Calu3 (cell line): ENCODE measurements around the gene CDC5L. TPM values are rescaled to one million over a fixed set of nuclear protein-coding genes. Genes with fewer than 3 reads are reported as not detected.

Source experiments
- BruUV-seq: library from RNA; stranded (reverse); fragments of 400-500 nt; replicated peaks from 2 replicates; lab custom pipeline; 2021; lab: Mats Ljungman, UMichigan
- CTCF ChIA-PET: fragments of 300-600 bp; sonication (Branson Sonifier 250); formaldehyde crosslinking; loops from one replicate; lab custom pipeline; 2022; ENCODE audit warnings: antibody characterized with exemption; lab: Charles Lee
- DNase-seq: peaks from one replicate; pipeline ENCODE4 v3.0.0; 2022
- H3K27ac Mint-ChIP-seq: one replicate; pipeline ENCODE4 v1.8.0; 2022; ENCODE audit warnings: mixed read lengths; ENCODE audit not compliant: unreplicated experiment
- H3K27me3 Mint-ChIP-seq: one replicate; pipeline ENCODE4 v1.8.0; 2022; ENCODE audit warnings: mixed read lengths; ENCODE audit not compliant: unreplicated experiment
- H3K36me3 Mint-ChIP-seq: one replicate; pipeline ENCODE4 v1.8.0; 2022; ENCODE audit warnings: mild to moderate bottlenecking, moderate library complexity, mixed read lengths; ENCODE audit not compliant: insufficient read depth, unreplicated experiment
- H3K4me1 Mint-ChIP-seq: one replicate; pipeline ENCODE4 v1.8.0; 2022; ENCODE audit warnings: mild to moderate bottlenecking, low read depth, mixed read lengths; ENCODE audit not compliant: unreplicated experiment
- H3K4me3 Mint-ChIP-seq: one replicate; pipeline ENCODE4 v1.8.0; 2022; ENCODE audit warnings: mild to moderate bottlenecking, low read depth, moderate library complexity, mixed read lengths; ENCODE audit not compliant: unreplicated experiment
- H3K9me3 Mint-ChIP-seq: one replicate; pipeline ENCODE4 v1.8.0; 2022; ENCODE audit warnings: low read depth, mixed read lengths; ENCODE audit not compliant: unreplicated experiment
- CTCF ChIP-seq: fragments of 200-600 bp; IDR thresholded peaks from one replicate; pipeline ENCODE4 v1.8.0; 2022; ENCODE audit warnings: antibody characterized with exemption; ENCODE audit not compliant: unreplicated experiment
- intact Hi-C: fragments of 100-400 bp; cut with micrococcal nuclease; formaldehyde crosslinking; loops from one replicate; pipeline ENCODE4 v1.10.0; 2022; ENCODE audit not compliant: unreplicated experiment
- total RNA-seq: library from RNA; stranded (reverse); gene quantifications from 2 replicates; pipeline ENCODE4 v1.2.3, GENCODE V29; 2022

CDC5L gene
- total RNA-seq, 1 experiment from 2014 or later: 43.4 TPM

- Mint-ChIP-seq H3K36me3 (no peaks in the 10 kb centered on the region), H3K4me1 (peaks cover 5% of the 10 kb centered on the region), H3K4me3 (no peak overlapping the region), H3K9me3 (no peaks in the 10 kb centered on the region), H3K27ac (no peak overlapping the region), H3K27me3 (peaks cover 24% of the 10 kb centered on the region)
- TF ChIP-seq CTCF: no peak
- no TSS peak for BruUV-seq
- CTCF ChIA-PET: interaction anchor here (1.8 kb wide), 1 partner anchor 13 kb away, joined by 7 read pairs; no protein-coding TSS in a partner anchor
- DNase-seq: no peak
- intact Hi-C loops: no loop called here
These were observed 74.8 kb downstream of the CDC5L start for GRCh38 chr6:44462335-44462734.

- Mint-ChIP-seq H3K9me3 (no peaks in the 10 kb centered on the region), H3K27ac (no peak overlapping the region), H3K4me3 (no peak overlapping the region), H3K36me3 (no peaks in the 10 kb centered on the region), H3K27me3 (peaks cover 17% of the 10 kb centered on the region), H3K4me1 (no peaks in the 10 kb centered on the region)
- TF ChIP-seq CTCF: no peak
- intact Hi-C loops: no loop called here
- BruUV-seq: no TSS peak
- CTCF ChIA-PET: interaction anchor here (1.8 kb wide), 1 partner anchor 12 kb away, joined by 7 read pairs; no protein-coding TSS in a partner anchor
- DNase-seq: no peak
These were observed 75.6 kb downstream of the CDC5L start for GRCh38 chr6:44462797-44463727.

GRCh38 chr6:44463728-44464450 lies 76.4 kb downstream of the CDC5L start:
- no peaks in the 10 kb centered on the region for H3K36me3 Mint-ChIP-seq
- no peak overlapping the region for H3K4me3 Mint-ChIP-seq
- no TSS peak for BruUV-seq
- TF ChIP-seq CTCF: no peak
- CTCF ChIA-PET: interaction anchor here (1.5 kb wide), 1 partner anchor 168 kb away, joined by 3 read pairs; no protein-coding TSS in a partner anchor
- intact Hi-C loops: no loop called here
- peaks cover 14% of the 10 kb centered on the region for H3K27me3 Mint-ChIP-seq
- DNase-seq: no peak
- H3K9me3 Mint-ChIP-seq: no peaks in the 10 kb centered on the region
- no peak overlapping the region for H3K27ac Mint-ChIP-seq
- no peaks in the 10 kb centered on the region for H3K4me1 Mint-ChIP-seq

DNA sequence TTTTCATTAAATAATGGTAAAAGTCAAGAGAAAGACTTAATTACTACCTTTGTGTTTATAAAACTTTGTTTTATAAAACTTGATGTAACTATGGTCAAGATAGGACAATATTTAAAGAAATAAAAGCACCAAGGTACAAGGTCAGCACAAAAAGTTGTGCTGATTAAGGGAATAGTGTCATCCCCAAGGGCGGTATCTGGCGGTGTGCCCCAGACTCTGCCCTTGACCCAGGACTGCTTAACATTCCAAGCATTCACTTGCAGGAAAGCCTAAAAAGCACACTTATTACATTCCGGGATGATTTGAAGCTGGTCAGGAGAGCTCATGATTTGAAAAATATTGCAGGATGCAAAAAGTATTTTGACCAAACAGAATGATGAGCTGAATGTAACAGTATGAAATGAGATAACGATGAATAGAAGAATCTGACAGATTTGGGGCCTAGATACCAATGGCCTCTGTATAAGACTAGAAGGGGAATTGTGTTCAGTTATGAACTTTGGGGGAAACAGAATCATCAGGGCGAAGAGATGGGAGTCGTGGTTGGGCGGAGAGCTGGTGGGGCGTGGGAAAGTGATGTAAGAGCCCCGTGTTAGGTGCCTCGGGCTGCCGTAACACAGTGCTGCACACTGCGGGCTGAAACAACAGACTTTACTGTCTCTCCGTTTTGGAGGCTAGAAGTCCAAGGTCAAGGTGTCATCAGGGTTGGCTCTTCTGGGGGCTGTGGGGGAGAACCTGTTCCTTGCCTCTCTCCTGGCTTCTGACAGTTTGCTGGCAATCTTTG lies 77.2 kb downstream of the CDC5L start:
- Mint-ChIP-seq H3K36me3 (no peaks in the 10 kb centered on the region), H3K4me3 (no peak overlapping the region), H3K27ac (no peak overlapping the region), H3K4me1 (no peaks in the 10 kb centered on the region), H3K27me3 (peaks cover 14% of the 10 kb centered on the region), H3K9me3 (no peaks in the 10 kb centered on the region)
- CTCF ChIA-PET: interaction anchor here (1.5 kb wide), 1 partner anchor 169 kb away, joined by 3 read pairs; no protein-coding TSS in a partner anchor
- intact Hi-C loops: no loop called here
- TF ChIP-seq CTCF: no peak
- no peak for DNase-seq
- BruUV-seq: no TSS peak
